VCaP (cell line): ENCODE measurements around the gene SOX10.

ENCODE experiments used
- H3K27ac ChIP-seq: fragments of 450-650 bp; 2 replicates; pipeline ENCODE4 v1.5.1; 2017
- TF ChIP-seq, protein P1 (sequence below): fragments of 450-650 bp; conservative IDR thresholded peaks from 2 replicates; pipeline ENCODE4 v1.5.1; 2017; ENCODE audit warnings: mild to moderate bottlenecking, moderate library complexity

The SOX10 gene

GRCh38 chr22:38009000-38009806 is 24.8 kb upstream of the SOX10 start:
- H3K27ac ChIP-seq = no peak overlapping the region
- TF ChIP-seq, protein P1, sequence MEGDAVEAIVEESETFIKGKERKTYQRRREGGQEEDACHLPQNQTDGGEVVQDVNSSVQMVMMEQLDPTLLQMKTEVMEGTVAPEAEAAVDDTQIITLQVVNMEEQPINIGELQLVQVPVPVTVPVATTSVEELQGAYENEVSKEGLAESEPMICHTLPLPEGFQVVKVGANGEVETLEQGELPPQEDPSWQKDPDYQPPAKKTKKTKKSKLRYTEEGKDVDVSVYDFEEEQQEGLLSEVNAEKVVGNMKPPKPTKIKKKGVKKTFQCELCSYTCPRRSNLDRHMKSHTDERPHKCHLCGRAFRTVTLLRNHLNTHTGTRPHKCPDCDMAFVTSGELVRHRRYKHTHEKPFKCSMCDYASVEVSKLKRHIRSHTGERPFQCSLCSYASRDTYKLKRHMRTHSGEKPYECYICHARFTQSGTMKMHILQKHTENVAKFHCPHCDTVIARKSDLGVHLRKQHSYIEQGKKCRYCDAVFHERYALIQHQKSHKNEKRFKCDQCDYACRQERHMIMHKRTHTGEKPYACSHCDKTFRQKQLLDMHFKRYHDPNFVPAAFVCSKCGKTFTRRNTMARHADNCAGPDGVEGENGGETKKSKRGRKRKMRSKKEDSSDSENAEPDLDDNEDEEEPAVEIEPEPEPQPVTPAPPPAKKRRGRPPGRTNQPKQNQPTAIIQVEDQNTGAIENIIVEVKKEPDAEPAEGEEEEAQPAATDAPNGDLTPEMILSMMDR = no peak

- TF ChIP-seq, protein P1 = no peak
- no peak overlapping the region for H3K27ac ChIP-seq
Measured at GRCh38 chr22:38007330-38007902, 23.1 kb upstream of the SOX10 start.

DNA sequence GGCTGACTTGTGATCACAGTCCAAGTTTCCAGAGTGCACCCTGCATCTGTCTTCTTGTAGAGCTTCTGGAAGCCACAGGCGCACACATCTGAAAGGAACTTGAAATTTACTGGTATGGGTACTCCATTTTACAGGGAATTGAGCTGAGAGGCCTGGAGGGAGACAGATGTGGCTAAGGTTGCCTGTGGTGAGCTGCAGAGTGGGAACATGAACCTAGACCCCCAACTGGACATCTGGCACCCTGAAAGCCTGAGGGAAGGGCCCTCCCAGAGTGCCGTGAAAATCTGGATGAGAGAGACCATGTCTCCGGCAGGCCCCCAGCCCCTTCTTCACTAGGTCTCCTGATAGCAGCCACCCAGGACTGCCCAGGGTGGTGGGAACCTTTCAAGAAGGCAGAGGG is 22.6 kb upstream of the SOX10 start:
- no peak overlapping the region for H3K27ac ChIP-seq
- TF ChIP-seq, protein P1 = no peak

DNA sequence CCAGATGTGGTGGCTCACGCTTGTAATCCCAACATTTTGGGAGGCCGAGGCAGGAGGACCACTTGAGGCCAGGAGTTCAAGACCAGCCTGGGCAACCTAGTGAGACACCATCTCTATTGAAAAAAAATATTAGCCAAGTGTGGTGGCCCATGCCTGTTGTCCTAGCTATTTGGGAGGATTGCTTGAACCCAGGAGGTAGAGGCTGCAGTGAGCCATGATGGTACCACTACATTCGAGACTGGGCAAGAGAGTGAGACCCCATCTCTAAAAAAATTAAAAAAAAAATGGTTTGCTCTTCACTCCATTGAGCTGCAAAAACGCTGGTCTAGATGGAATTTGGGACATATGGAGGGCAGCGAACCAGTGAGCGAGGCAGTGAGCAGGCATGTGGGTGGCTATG is 21.6 kb upstream of the SOX10 start:
- H3K27ac ChIP-seq = no peak overlapping the region
- TF ChIP-seq, protein P1 = no peak

GRCh38 chr22:37999640-38000272 is 15.4 kb upstream of the SOX10 start:
- H3K27ac ChIP-seq = no peak overlapping the region

DNA sequence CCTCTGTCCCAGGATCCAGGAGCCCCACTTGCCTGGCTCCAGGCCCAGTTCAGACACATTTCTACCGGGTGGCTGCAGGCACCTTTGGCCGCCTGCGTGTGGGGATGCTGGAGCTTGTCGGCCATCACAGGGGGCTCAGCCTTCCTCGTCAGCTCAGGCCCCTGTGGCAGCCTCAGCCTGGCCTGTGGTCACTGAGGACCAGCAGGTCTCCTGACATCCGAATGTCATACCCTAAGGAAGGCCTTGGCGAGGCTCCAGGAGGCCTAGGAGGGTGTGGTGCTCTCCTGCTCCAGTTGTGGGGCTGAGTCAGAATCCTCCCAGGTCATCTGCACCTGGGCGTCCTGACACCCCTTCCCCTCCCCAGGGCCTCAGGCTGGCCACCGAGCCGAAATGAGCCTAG is 14.9 kb upstream of the SOX10 start:
- H3K27ac ChIP-seq = no peak overlapping the region
- TF ChIP-seq, protein P1 = no peak

More at GRCh38 chr22:37999640-38000272, 15.4 kb upstream of the SOX10 start:
- TF ChIP-seq, protein P1 = no peak

DNA sequence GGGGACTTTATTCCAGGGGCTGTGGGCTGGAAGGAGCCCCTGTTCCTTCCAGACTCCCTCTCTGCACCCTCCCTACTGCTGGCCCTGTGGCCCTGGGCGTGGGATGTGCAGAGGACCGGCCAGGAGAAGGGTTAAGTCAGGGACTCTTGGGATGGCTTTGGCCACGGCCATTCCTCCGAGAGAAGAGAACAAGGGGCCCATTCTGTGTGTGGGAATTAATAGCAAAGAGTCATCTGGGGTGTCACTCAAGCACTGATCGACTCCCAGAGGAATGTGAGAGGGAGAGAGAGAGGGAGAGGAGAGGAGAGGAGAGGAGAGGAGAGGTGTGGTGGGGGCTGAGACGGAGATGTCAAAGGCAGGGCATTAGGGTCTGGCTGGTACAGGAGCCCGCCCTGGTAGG is 14.2 kb upstream of the SOX10 start:
- H3K27ac ChIP-seq = no peak overlapping the region
- TF ChIP-seq, protein P1 = no peak
